Measurements from ENCODE around the gene AGR3. TPM values are rescaled to one million over a fixed set of nuclear protein-coding genes. Genes with fewer than 3 reads are reported as not detected.

AGR3 gene
- total RNA-seq, 1 experiment from 2014 or later = 1.2 TPM

GRCh38 chr7:16879181-16879580 lies 2.6 kb downstream of the AGR3 start:
- CTCF ChIA-PET = no interaction called here
- H3K36me3 ChIP-seq (ENCODE audit: control insufficient read depth, insufficient read depth, low read length) = no peaks in the 10 kb centered on the region
- Mint-ChIP-seq H3K36me3 (ENCODE audit: insufficient read depth, unreplicated experiment) (no peaks in the 10 kb centered on the region), H3K4me3 (ENCODE audit: unreplicated experiment) (no peak overlapping the region), H3K27me3 (ENCODE audit: insufficient read depth, unreplicated experiment) (no peaks in the 10 kb centered on the region), H3K4me1 (ENCODE audit: low read depth, unreplicated experiment) (no peaks in the 10 kb centered on the region), H3K9me3 (ENCODE audit: unreplicated experiment) (peaks cover under 1% of the 10 kb centered on the region), H3K27ac (ENCODE audit: unreplicated experiment) (no peak overlapping the region)
- no peak for TF ChIP-seq CTCF (IDR thresholded peaks at IDR 0.05; ENCODE audit: insufficient read depth in 1 of 2, low read depth in 1 of 2, low read length in 1 of 2, severe bottlenecking in 1 of 2, unreplicated experiment in 1 of 2)
- no TSS peak for BruUV-seq (replicated peaks)
- H3K4me3 ChIP-seq (ENCODE audit: low read depth, low read length) = no peak overlapping the region
- intact Hi-C loops (cut with micrococcal nuclease; ENCODE audit: unreplicated experiment) = no loop called here
- no peaks in the 10 kb centered on the region for H3K27me3 ChIP-seq (replicated peaks; ENCODE audit: control insufficient read depth, insufficient read depth, low read length)
- 0 out of 2 replicates have a peak, but pooled peaks cover 5% of the 10 kb centered on the region for H3K4me1 ChIP-seq
- no peak for DNase-seq
- POLR2A ChIA-PET = no interaction called here
- H3K9me3 ChIP-seq = no peaks in the 10 kb centered on the region

- BruUV-seq (replicated peaks) = no TSS peak
- Mint-ChIP-seq H3K4me3 (ENCODE audit: unreplicated experiment) (no peak overlapping the region), H3K9me3 (ENCODE audit: unreplicated experiment) (peaks cover 26% of the 10 kb centered on the region), H3K4me1 (ENCODE audit: low read depth, unreplicated experiment) (no peaks in the 10 kb centered on the region), H3K27ac (ENCODE audit: unreplicated experiment) (no peak overlapping the region), H3K36me3 (ENCODE audit: insufficient read depth, unreplicated experiment) (no peaks in the 10 kb centered on the region), H3K27me3 (ENCODE audit: insufficient read depth, unreplicated experiment) (no peaks in the 10 kb centered on the region)
- Histone ChIP-seq H3K9me3 (peaks cover 6% of the 10 kb centered on the region), H3K27me3 (replicated peaks; ENCODE audit: control insufficient read depth, insufficient read depth, low read length) (no peaks in the 10 kb centered on the region), H3K4me3 (ENCODE audit: low read depth, low read length) (no peak overlapping the region), H3K4me1 (no peaks in the 10 kb centered on the region), H3K36me3 (ENCODE audit: control insufficient read depth, insufficient read depth, low read length) (no peaks in the 10 kb centered on the region)
- POLR2A ChIA-PET = no interaction called here
- DNase-seq = no peak
- TF ChIP-seq CTCF (IDR thresholded peaks at IDR 0.05; ENCODE audit: insufficient read depth in 1 of 2, low read depth in 1 of 2, low read length in 1 of 2, severe bottlenecking in 1 of 2, unreplicated experiment in 1 of 2) = no peak
- CTCF ChIA-PET = no interaction called here
- intact Hi-C loops (cut with micrococcal nuclease; ENCODE audit: unreplicated experiment) = no loop called here
Observed at GRCh38 chr7:16875861-16876260, 5.9 kb downstream of the AGR3 start.

- no peaks in the 10 kb centered on the region for H3K4me1 ChIP-seq
- no peak for DNase-seq
- intact Hi-C loops (cut with micrococcal nuclease; ENCODE audit: unreplicated experiment) = no loop called here
- no peak overlapping the region for H3K4me3 Mint-ChIP-seq (ENCODE audit: unreplicated experiment)
- no peak overlapping the region for H3K27ac Mint-ChIP-seq (ENCODE audit: unreplicated experiment)
- no peak overlapping the region for H3K4me3 ChIP-seq (ENCODE audit: low read depth, low read length)
- BruUV-seq (replicated peaks) = no TSS peak
- H3K27me3 Mint-ChIP-seq (ENCODE audit: insufficient read depth, unreplicated experiment) = no peaks in the 10 kb centered on the region
- no peaks in the 10 kb centered on the region for H3K36me3 Mint-ChIP-seq (ENCODE audit: insufficient read depth, unreplicated experiment)
- H3K27me3 ChIP-seq (replicated peaks; ENCODE audit: control insufficient read depth, insufficient read depth, low read length) = no peaks in the 10 kb centered on the region
- no peaks in the 10 kb centered on the region for H3K4me1 Mint-ChIP-seq (ENCODE audit: low read depth, unreplicated experiment)
- H3K9me3 ChIP-seq = peaks cover 6% of the 10 kb centered on the region
- POLR2A ChIA-PET = no interaction called here
- H3K36me3 ChIP-seq (ENCODE audit: control insufficient read depth, insufficient read depth, low read length) = no peaks in the 10 kb centered on the region
- CTCF ChIA-PET = no interaction called here
- peaks cover 26% of the 10 kb centered on the region for H3K9me3 Mint-ChIP-seq (ENCODE audit: unreplicated experiment)
- TF ChIP-seq CTCF (IDR thresholded peaks at IDR 0.05; ENCODE audit: insufficient read depth in 1 of 2, low read depth in 1 of 2, low read length in 1 of 2, severe bottlenecking in 1 of 2, unreplicated experiment in 1 of 2) = no peak
Observed at GRCh38 chr7:16874066-16874465, 7.7 kb downstream of the AGR3 start.
